ENCODE measurements around the gene MRPL27. TPM values are rescaled to one million over a fixed set of nuclear protein-coding genes. Genes with fewer than 3 reads are reported as not detected.
"Not testable (repeated sequence)": the region's sequence is repeated elsewhere in the genome, so short reads cannot be mapped to it uniquely, and the experiment has no call there.

Gene MRPL27
- 10 to 100 TPM; 33.6 to 58.8 (median 48.1) TPM for total RNA-seq

DNA sequence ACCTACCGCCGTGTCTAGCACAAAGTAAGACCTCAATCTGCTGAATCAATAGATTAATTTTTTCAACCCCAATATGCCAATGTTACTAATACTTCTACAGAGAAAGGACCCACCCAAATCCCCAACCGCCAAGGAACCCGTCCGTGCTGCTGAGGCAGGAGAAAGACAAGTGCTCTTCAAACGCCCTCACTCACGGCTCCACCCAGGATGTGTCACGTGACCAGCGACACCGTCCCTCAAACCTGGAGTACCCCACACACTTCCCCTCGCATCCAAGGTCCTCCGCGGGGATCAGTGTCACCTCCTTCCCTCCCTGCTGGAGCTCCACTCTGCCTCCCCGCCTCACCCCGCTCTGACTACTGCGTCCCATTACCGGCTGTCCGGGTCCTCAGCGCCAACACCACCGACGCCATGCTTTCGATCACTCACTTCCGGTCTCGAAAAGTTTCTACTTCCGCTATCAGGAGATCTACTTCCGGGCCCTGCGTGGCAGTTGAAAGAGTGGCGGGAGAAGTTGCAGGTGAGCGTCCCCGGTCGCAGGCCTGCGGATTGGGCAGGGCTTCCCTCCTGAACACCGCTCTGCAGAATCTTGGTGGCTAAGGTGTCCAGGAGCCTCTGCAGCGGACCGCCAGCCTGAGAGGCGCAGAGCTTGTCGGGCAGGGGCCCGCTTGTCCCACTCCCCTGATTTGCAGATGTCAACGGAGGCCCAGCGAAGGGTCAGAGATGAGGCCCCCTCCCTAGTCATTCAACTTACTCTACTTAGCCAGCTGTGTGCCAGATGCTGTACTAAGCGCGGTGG is at the start of gene MRPL27, which contains the start of gene EME1:
Gene MRPL27 (minus strand): TSS at position 427 of the 799 bp plus-strand sequence. CDS start 14 bp downstream, at position 413.
Gene EME1 (plus strand): TSS at position 472 of the 799 bp plus-strand sequence. CDS start 1,980 bp downstream, outside the sequence.
- WGBS = 1% methylated on average over 28 of the region's 42 CpGs
- intact Hi-C loops (cut with DNase I) = no loop called here
- Histone ChIP-seq H3K27ac (replicated peaks in 1 of 4) (peak within 1 kb of the TSS; percentile 90 to 96 (median 93)), H3K9me3 (no peaks in the 10 kb centered on the region), H3K4me1 (peaks cover 22 to 31% (median 25%) of the 10 kb centered on the region in 4 donors), H3K36me3 (peaks cover 12 to 29% (median 26%) of the 10 kb centered on the region in 4 donors), H3K4me3 (peak within 1 kb of the TSS; percentile 83 to 89 (median 84)), H3K27me3 (no peaks in the 10 kb centered on the region)
- TF ChIP-seq, protein P1, sequence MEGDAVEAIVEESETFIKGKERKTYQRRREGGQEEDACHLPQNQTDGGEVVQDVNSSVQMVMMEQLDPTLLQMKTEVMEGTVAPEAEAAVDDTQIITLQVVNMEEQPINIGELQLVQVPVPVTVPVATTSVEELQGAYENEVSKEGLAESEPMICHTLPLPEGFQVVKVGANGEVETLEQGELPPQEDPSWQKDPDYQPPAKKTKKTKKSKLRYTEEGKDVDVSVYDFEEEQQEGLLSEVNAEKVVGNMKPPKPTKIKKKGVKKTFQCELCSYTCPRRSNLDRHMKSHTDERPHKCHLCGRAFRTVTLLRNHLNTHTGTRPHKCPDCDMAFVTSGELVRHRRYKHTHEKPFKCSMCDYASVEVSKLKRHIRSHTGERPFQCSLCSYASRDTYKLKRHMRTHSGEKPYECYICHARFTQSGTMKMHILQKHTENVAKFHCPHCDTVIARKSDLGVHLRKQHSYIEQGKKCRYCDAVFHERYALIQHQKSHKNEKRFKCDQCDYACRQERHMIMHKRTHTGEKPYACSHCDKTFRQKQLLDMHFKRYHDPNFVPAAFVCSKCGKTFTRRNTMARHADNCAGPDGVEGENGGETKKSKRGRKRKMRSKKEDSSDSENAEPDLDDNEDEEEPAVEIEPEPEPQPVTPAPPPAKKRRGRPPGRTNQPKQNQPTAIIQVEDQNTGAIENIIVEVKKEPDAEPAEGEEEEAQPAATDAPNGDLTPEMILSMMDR (IDR thresholded peaks at IDR 0.05) = no peak
- TF ChIP-seq POLR2AphosphoS5 (IDR thresholded peaks at IDR 0.05) (peak; percentile 87 to 90), EP300 (IDR thresholded peaks at IDR 0.05) (no peak), POLR2A (IDR thresholded peaks at IDR 0.05; ENCODE audit: low read depth) (peak; percentile 20)
- DNase-seq (ENCODE audit: extremely low spot score) = peak; percentile 97

DNA sequence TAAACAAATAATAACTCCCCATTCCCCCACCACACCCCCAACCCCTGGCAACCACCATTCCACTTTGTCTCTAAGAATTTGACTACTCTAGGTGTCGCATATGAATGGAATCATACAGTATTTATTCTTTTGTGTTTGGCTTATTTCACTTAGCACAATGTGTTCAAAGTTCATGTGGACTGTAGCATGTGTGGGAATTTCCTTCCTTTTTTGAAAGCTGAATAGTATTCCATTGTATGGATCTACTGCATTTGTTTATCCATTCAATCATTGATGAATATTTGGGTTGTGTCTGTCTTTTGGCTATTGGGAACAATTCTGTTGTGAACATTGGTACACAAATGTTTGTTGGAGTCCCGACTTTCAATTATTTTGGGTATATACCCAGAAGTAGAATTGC is 49.8 kb upstream of the MRPL27 start:
- TF ChIP-seq POLR2AphosphoS5 (IDR thresholded peaks at IDR 0.05) (no peak), EP300 (IDR thresholded peaks at IDR 0.05) (no peak), POLR2A (IDR thresholded peaks at IDR 0.05; ENCODE audit: low read depth) (no peak)
- TF ChIP-seq, protein P1 (IDR thresholded peaks at IDR 0.05) = no peak
- Histone ChIP-seq H3K36me3 (no peaks in the 10 kb centered on the region), H3K27me3 (no peaks in the 10 kb centered on the region), H3K9me3 (no peaks in the 10 kb centered on the region), H3K4me3 (no peak overlapping the region), H3K4me1 (peaks cover 19 to 46% (median 38%) of the 10 kb centered on the region in 4 donors), H3K27ac (replicated peaks in 1 of 4) (no peak overlapping the region)
- DNase-seq (ENCODE audit: extremely low spot score) = no peak
- 91% methylated on average over 2 of the region's 2 CpGs for WGBS
- intact Hi-C loops (cut with DNase I) = no loop called here

DNA sequence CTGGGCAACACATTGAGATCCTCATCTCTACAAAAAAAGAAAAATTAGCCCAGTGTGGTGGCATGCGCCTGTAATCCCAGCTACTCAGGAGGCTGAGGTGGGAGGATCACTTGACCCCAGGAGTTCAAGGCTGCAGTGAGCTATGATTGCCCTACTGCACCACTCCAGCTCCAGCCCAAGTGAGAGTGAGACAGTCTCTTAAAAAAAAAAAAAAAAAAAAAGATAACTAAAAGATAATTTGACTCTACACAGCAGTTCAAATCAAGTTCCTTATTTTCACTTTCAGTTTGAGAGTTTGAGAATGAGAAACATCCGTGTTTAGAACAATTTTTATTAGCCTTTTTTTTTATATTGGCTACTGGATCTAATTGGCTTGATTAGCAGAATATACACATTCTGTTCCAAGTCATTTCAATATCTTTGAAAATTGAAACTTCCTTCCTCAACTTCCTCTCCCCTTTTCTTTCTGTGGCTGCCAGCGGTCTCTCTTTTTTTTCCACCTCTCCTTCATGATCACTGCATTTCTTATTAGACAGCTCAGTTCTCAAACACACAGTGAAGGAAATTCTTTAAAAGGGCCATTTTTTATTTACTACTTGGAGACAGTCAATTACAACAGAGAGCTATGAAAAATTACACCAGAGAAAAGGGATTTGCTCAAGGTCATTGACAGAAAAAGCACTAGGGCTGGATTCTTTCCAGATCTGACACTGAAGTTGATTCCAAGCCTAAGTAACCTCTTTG is 48.5 kb upstream of the MRPL27 start:
- intact Hi-C loops (cut with DNase I) = no loop called here
- Histone ChIP-seq H3K27me3 (no peaks in the 10 kb centered on the region), H3K4me3 (peak overlapping the region; percentile 27 to 38 (median 35)), H3K9me3 (no peaks in the 10 kb centered on the region), H3K36me3 (no peaks in the 10 kb centered on the region), H3K4me1 (peaks cover 9 to 34% (median 26%) of the 10 kb centered on the region in 4 donors), H3K27ac (replicated peaks in 1 of 4) (peak overlapping the region; percentile 47 to 67 (median 54))
- WGBS = 50% methylated on average over 3 of the region's 3 CpGs
- TF ChIP-seq POLR2A (IDR thresholded peaks at IDR 0.05; ENCODE audit: low read depth) (no peak), EP300 (IDR thresholded peaks at IDR 0.05) (no peak), POLR2AphosphoS5 (IDR thresholded peaks at IDR 0.05) (no peak)
- TF ChIP-seq, protein P1 (IDR thresholded peaks at IDR 0.05) = no peak
- no peak for DNase-seq (ENCODE audit: extremely low spot score)

DNA sequence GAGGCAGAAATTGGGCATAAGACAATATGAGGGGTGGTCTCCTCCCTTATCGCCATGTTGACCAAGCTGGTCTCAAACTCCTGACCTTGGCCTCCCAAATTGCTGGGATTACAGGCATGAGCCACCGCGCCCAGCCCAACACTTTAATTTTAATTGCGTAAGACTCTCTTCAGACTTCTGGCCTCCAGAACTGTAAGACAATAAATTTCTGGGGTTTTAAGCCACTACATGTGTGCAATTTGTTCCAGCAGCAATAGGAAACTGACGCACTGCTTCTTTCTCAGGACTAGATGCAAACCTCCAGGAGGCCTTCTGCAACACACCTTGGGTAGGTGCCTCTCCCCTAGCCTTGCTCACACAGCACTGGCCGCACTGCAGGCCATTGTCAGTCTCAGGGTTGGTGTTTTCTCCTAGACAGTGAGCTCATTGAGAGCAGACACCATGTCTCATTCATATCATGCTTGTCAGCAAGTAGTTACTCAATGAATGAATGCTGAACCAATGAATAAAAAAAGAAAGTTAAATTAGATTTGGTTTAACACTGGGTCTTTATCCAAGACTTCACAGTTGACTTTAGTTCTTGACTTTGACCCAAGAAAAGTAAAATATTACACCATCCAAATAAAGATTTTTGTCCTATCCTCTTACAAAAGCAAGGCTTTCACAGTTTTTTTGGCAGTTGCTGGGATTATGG is 47.6 kb upstream of the MRPL27 start:
- WGBS = 93% methylated on average over 6 of the region's 6 CpGs
- Histone ChIP-seq H3K4me3 (no peak overlapping the region), H3K27ac (replicated peaks in 1 of 4) (peak overlapping the region in 3 of 4 donors; percentile 47 to 67 (median 52)), H3K27me3 (no peaks in the 10 kb centered on the region), H3K9me3 (no peaks in the 10 kb centered on the region), H3K4me1 (peaks cover 7 to 30% (median 20%) of the 10 kb centered on the region in 4 donors), H3K36me3 (no peaks in the 10 kb centered on the region)
- intact Hi-C loops (cut with DNase I) = no loop called here
- no peak for DNase-seq (ENCODE audit: extremely low spot score)
- TF ChIP-seq EP300 (IDR thresholded peaks at IDR 0.05) = no peak
- no peak for TF ChIP-seq POLR2AphosphoS5 (IDR thresholded peaks at IDR 0.05)
- TF ChIP-seq POLR2A (IDR thresholded peaks at IDR 0.05; ENCODE audit: low read depth) = no peak

DNA sequence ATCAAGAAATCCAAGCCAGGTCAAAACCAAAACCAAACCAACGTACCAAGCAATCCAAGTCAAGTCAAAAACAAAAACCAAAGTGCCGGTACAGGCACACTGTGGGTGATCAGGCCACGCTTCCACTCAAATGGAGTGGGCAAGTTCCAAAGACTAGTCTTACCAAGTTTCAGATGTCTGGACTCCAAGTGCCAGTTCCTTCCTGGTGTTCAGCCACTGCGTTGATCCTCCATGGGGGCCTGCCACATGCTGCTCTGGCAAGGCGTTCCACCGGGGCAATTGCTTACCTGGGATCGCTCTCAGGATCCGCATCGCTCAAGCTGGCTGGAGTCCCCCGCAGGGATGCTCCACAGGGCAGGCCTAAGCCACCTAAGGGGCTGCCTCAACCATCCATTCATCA is 46.6 kb upstream of the MRPL27 start:
- H3K27me3 ChIP-seq; H3K36me3 ChIP-seq; H3K27ac ChIP-seq (replicated peaks in 1 of 4); DNase-seq (ENCODE audit: extremely low spot score); intact Hi-C loops (cut with DNase I); H3K4me3 ChIP-seq; H3K9me3 ChIP-seq: not testable (repeated sequence)
- WGBS = 95% methylated on average over 10 of the region's 10 CpGs
- H3K4me1 ChIP-seq = peaks cover 0 to 20% (median 11%) of the 10 kb centered on the region in 4 donors

Measured in esophagus muscularis mucosa (tissue), 4 donors.